Activated naive CD4-positive, alpha-beta T cell treated with anti-CD3 and anti-CD28 coated beads, Interleukin-2, amount 10 ng/mL, durations not matched to agents 7 days and 5 days (primary cell): ENCODE results near the gene UBQLN1.
"Not testable (repeated sequence)": the region's sequence is repeated elsewhere in the genome, so short reads cannot be mapped to it uniquely, and the experiment has no call there.

Experiments used
- CTCF ChIA-PET: fragments of 350-600 bp; sonication (Branson Sonifier 250); formaldehyde crosslinking; loops from one replicate; lab custom pipeline; 2021; ENCODE audit warnings: antibody characterized with exemption; lab: Charles Lee
- DNase-seq: peaks from one replicate; pipeline ENCODE4 v3.0.0-alpha.2; 2020
- H3K27ac Mint-ChIP-seq: one replicate; pipeline ENCODE4 v1.8.0; 2021; ENCODE audit warnings: mild to moderate bottlenecking, moderate library complexity, mixed read lengths
- H3K27me3 Mint-ChIP-seq: one replicate; pipeline ENCODE4 v1.8.0; 2021; ENCODE audit warnings: mild to moderate bottlenecking, mixed read lengths
- H3K36me3 Mint-ChIP-seq: one replicate; pipeline ENCODE4 v1.8.0; 2021; ENCODE audit warnings: mixed read lengths
- H3K4me1 Mint-ChIP-seq: one replicate; pipeline ENCODE4 v1.8.0; 2021; ENCODE audit warnings: mixed read lengths
- H3K4me3 Mint-ChIP-seq: one replicate; pipeline ENCODE4 v1.8.0; 2021; ENCODE audit warnings: mild to moderate bottlenecking, moderate library complexity, mixed read lengths
- H3K9me3 Mint-ChIP-seq: one replicate; pipeline ENCODE4 v1.8.0; 2021; ENCODE audit warnings: mixed read lengths

Gene UBQLN1

DNA sequence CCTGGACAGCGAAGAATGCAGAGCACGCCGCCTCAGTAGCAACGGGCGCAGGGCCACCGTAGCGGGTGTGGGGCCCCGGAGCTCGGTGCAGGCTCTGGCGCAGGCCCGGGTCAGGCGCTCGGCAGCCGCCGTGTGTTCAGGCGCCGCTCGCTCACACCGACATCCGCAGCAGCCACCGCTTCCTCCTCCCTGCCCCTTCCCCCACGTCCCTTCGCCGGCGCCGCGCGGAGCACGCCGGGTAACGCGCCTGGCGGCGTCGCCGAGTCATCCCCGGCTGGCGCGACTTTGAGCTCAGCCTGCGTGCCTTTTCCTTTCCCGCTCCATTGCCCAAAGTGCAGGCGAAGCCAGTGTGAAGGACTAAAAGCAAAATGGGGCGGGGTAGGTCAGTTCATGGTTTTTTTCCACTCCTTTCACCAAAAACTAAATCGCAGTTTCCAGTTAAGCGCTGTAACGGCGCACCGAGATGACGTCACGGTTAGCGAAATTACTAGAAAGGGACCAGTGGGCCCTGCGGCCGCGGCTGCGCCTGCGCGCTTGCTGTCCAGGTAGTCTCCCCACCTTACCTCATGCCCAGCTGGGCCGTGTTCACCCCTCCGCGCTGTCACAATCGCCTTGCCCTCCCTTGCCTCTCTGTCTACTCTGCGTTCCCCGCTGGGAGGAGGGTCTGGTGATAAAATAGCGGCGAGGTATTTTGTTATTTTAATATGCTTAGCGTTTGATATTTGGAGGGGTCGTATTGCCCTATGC lies at the start of gene UBQLN1:
Gene UBQLN1 (minus strand): TSS at position 191 of the 747 bp plus-strand sequence. CDS start 279 bp downstream, outside the sequence.
- Mint-ChIP-seq H3K36me3 (peaks cover 15% of the 10 kb centered on the region), H3K27ac (peak within 1 kb of the TSS; percentile 99), H3K27me3 (no peaks in the 10 kb centered on the region), H3K9me3 (no peaks in the 10 kb centered on the region), H3K4me3 (peak within 1 kb of the TSS; percentile 78), H3K4me1 (peaks cover 46% of the 10 kb centered on the region)
- DNase-seq, result peak; percentile 94
- CTCF ChIA-PET, result interaction anchor here (0.8 to 1.4 kb wide), 2 partner anchors 9 to 83 kb away, joined by 4 to 5 read pairs; no protein-coding TSS in a partner anchor

DNA sequence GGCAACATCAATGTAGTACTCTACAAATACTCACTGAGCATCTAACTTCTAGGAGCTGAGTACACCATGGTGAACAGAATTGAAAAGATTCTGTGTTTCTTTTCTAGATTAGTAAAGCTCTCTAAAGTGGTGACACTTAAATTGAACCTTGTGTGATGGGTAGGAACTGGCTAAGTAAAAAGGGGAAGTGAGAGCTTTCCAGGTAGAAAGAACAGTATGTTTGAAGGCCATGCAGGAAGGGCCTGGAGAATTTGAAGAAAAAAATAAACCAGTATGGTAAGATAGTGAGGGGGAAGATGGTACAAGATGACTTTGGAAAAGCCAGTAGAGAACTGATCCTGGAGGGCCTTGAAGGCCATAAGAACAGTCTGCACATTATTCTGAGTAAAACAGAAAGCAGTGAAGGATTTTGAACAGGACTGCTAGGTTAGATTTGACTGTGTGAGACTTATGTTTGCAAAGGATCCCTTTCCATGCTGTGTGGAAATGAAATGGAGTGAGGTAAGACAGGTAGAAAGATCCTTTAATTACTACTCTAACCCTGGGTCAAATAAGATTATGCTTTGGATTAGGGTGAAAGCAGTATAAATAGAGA lies 46.7 kb upstream of the UBQLN1 start:
- peaks cover 2% of the 10 kb centered on the region for H3K36me3 Mint-ChIP-seq
- CTCF ChIA-PET, result no interaction called here
- no peaks in the 10 kb centered on the region for H3K27me3 Mint-ChIP-seq
- no peaks in the 10 kb centered on the region for H3K4me1 Mint-ChIP-seq
- no peaks in the 10 kb centered on the region for H3K9me3 Mint-ChIP-seq
- no peak overlapping the region for H3K27ac Mint-ChIP-seq
- no peak for DNase-seq
- no peak overlapping the region for H3K4me3 Mint-ChIP-seq

- H3K4me1 Mint-ChIP-seq, result peaks cover 2% of the 10 kb centered on the region
- CTCF ChIA-PET, result no interaction called here
- no peak for DNase-seq
- no peaks in the 10 kb centered on the region for H3K27me3 Mint-ChIP-seq
- peaks cover 2% of the 10 kb centered on the region for H3K36me3 Mint-ChIP-seq
- H3K4me3 Mint-ChIP-seq, result no peak overlapping the region
- H3K27ac Mint-ChIP-seq, result no peak overlapping the region
- H3K9me3 Mint-ChIP-seq, result no peaks in the 10 kb centered on the region
Observed at GRCh38 chr9:83749706-83750105, 41.9 kb upstream of the UBQLN1 start.

DNA sequence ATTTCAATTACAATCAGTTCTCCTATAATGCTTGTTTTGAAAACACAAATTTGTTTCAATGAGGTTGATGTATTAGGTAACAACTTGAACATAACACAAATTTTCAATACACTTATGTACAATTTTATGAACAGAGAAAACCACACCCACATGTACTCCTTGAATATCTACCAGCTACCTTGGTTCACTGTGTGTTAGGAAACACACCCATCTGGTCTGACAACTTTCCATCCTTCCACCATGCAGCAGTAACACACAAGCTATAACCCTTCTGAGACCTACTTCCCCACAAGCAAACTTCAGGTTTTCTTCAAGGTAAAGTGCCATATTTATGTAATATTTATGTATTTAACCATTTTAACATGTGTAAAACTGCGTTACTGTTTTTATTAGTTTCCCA lies 36.4 kb upstream of the UBQLN1 start:
- DNase-seq, result no peak
- no peaks in the 10 kb centered on the region for H3K27me3 Mint-ChIP-seq
- peaks cover 2% of the 10 kb centered on the region for H3K4me1 Mint-ChIP-seq
- CTCF ChIA-PET, result no interaction called here
- H3K4me3 Mint-ChIP-seq, result no peak overlapping the region
- no peaks in the 10 kb centered on the region for H3K9me3 Mint-ChIP-seq
- H3K36me3 Mint-ChIP-seq, result peaks cover under 1% of the 10 kb centered on the region
- H3K27ac Mint-ChIP-seq, result no peak overlapping the region

DNA sequence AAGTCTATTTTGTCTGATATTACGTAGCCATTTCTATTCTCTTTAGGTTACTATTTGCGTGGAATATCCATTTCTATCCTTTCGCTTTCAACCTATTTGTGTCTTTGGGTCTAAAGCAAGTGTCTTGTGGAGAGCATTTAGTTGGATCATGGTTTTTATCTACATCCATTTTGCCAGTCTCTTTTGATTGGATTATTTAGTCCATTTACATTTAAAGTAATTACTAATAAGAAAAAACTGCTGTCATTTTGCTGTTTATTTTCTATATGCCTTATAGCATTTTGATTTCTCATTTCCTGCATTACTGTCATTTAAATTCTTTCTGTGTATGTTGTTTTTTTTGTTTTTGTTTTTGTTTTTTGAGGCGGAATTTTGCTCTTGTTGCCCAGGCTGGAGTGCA lies 26.0 kb upstream of the UBQLN1 start:
- Mint-ChIP-seq H3K4me3 (no peak overlapping the region), H3K27ac (no peak overlapping the region), H3K36me3 (no peaks in the 10 kb centered on the region), H3K27me3 (peaks cover 4% of the 10 kb centered on the region), H3K4me1 (no peaks in the 10 kb centered on the region), H3K9me3 (no peaks in the 10 kb centered on the region)
- CTCF ChIA-PET, result no interaction called here
- DNase-seq, result no peak

DNA sequence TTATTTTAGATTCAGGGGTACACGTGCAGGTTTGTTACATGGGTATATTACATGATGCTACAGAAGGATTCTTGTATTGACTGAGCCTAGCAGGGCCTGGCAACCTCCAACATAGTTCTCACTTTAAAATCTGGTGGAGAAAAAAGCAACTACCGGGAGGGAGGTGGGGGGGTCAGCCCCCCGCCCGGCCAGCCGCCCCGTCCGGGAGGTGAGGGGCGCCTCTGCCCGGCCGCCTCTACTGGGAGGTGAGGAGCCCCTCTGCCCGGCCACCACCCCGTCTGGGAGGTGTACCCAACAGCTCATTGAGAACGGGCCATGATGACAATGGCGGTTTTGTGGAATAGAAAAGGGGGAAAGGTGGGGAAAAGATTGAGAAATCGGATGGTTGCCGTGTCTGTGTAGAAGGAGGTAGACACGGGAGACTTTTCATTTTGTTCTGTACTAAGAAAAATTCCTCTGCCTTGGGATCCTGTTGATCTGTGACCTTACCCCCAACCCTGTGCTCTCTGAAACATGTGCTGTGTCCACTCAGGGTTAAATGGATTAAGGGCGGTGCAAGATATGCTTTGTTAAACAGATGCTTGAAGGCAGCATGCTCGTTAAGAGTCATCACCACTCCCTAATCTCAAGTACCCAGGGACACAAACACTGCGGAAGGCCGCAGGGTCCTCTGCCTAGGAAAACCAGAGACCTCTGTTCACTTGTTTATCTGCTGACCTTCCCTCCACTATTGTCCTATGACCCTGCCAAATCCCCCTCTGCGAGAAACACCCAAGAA lies 21.0 kb upstream of the UBQLN1 start:
- H3K36me3 Mint-ChIP-seq, CTCF ChIA-PET, H3K4me3 Mint-ChIP-seq, H3K27ac Mint-ChIP-seq, DNase-seq, H3K27me3 Mint-ChIP-seq, H3K4me1 Mint-ChIP-seq, H3K9me3 Mint-ChIP-seq: not testable (repeated sequence)

DNA sequence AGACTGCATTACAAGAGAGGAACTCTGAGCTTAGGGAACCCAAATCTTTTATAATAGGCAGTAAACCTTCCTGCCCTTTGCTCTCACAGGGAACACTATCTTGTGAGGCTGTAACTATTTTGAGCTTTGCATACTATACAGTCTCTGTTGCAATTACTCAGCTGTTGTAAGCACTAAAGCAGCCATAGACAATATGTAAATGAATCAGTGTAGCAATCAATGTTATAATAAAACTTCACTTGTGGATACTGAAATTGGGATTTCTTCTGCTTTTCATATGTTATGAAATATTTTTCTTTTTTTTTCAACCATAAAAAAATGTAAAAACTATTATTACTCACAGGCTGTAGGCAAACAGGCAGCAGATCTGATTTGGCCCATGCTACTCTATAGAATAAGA lies 16.7 kb upstream of the UBQLN1 start:
- no peak for DNase-seq
- CTCF ChIA-PET, result no interaction called here
- Mint-ChIP-seq H3K9me3 (peaks cover 1% of the 10 kb centered on the region), H3K27ac (no peak overlapping the region), H3K36me3 (no peaks in the 10 kb centered on the region), H3K4me3 (no peak overlapping the region), H3K4me1 (no peaks in the 10 kb centered on the region), H3K27me3 (peaks cover 4% of the 10 kb centered on the region)

- H3K4me3 Mint-ChIP-seq, result no peak overlapping the region
- no peaks in the 10 kb centered on the region for H3K4me1 Mint-ChIP-seq
- no peak for DNase-seq
- no peak overlapping the region for H3K27ac Mint-ChIP-seq
- CTCF ChIA-PET, result no interaction called here
- peaks cover 4% of the 10 kb centered on the region for H3K27me3 Mint-ChIP-seq
- no peaks in the 10 kb centered on the region for H3K36me3 Mint-ChIP-seq
- H3K9me3 Mint-ChIP-seq, result peaks cover 1% of the 10 kb centered on the region
Observed at GRCh38 chr9:83722726-83723495, 15.2 kb upstream of the UBQLN1 start.

DNA sequence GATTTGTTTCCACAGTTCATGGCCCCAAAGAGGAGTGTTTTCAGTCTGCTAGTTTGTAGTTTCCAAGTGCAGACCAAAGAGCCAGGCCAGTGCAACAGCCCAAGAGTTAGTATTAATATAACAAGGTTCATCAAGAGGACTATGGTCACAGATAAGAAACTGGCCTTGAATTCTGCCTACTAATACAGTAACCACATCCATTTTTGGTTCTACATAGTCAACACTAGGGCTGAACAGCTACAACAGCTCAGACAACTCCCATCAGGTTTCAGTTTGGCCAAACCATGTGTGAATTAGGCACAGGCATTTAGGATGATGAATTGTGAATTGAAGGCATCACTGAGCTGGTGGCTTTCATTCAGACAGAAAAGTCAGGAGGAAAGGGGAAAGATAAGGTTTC lies 13.8 kb upstream of the UBQLN1 start:
- Mint-ChIP-seq H3K9me3 (peaks cover 1% of the 10 kb centered on the region), H3K27ac (no peak overlapping the region), H3K4me3 (no peak overlapping the region), H3K4me1 (no peaks in the 10 kb centered on the region), H3K27me3 (peaks cover 4% of the 10 kb centered on the region), H3K36me3 (no peaks in the 10 kb centered on the region)
- no peak for DNase-seq
- CTCF ChIA-PET, result no interaction called here

DNA sequence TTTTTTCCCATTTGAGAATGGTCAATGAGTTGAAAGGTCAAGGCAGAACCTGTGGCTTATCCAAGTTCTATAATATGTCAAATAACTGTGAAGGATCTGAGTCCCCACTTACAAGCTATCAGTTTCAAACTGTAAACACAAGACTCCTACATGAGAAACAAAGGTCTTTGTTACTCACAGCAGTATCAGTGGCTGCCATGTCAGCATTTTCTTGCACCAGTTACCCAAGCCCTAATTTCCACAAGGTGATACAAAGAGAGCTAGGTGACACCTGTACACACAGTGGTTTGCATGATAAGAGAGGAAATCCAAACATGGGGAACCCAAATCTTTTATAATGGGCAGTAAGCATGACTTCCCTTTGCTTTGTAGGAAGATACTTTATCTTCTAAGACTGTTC lies 8.0 kb upstream of the UBQLN1 start:
- CTCF ChIA-PET, result interaction anchor here (0.8 to 1.0 kb wide), 2 partner anchors 12 to 95 kb away, joined by 3 read pairs; no protein-coding TSS in a partner anchor
- no peak for DNase-seq
- Mint-ChIP-seq H3K36me3 (no peaks in the 10 kb centered on the region), H3K4me1 (no peaks in the 10 kb centered on the region), H3K27me3 (no peaks in the 10 kb centered on the region), H3K27ac (no peak overlapping the region), H3K4me3 (no peak overlapping the region), H3K9me3 (no peaks in the 10 kb centered on the region)

DNA sequence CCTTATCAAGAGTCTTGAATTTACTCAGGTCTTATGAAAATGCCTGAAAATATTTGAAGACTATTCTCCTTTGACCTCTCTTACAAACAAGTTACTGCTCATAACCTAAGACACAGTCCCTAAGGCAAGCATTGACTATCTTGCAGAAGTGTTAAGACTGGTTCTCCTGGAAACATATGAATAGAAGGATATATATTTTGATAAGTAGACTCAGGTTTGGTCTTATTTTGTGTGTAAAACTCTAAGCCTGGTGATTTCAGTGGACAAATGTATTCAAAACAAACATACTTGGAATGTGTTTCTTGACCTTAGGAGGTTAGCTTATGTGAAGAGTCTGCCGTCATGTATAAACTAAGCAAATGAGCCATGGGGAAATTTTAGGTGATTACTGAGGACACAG lies 7.5 kb upstream of the UBQLN1 start:
- H3K27me3 Mint-ChIP-seq, result no peaks in the 10 kb centered on the region
- H3K4me1 Mint-ChIP-seq, result peaks cover 1% of the 10 kb centered on the region
- CTCF ChIA-PET, result interaction anchor here (0.8 to 1.0 kb wide), 2 partner anchors 12 to 95 kb away, joined by 3 read pairs; no protein-coding TSS in a partner anchor
- H3K9me3 Mint-ChIP-seq, result no peaks in the 10 kb centered on the region
- no peak for DNase-seq
- H3K4me3 Mint-ChIP-seq, result no peak overlapping the region
- no peak overlapping the region for H3K27ac Mint-ChIP-seq
- H3K36me3 Mint-ChIP-seq, result no peaks in the 10 kb centered on the region

GRCh38 chr9:83714329-83714728 lies 6.6 kb upstream of the UBQLN1 start:
- no peaks in the 10 kb centered on the region for H3K27me3 Mint-ChIP-seq
- CTCF ChIA-PET, result no interaction called here
- H3K27ac Mint-ChIP-seq, result no peak overlapping the region
- H3K4me3 Mint-ChIP-seq, result no peak overlapping the region
- peaks cover 5% of the 10 kb centered on the region for H3K4me1 Mint-ChIP-seq
- H3K9me3 Mint-ChIP-seq, result no peaks in the 10 kb centered on the region
- no peak for DNase-seq
- H3K36me3 Mint-ChIP-seq, result no peaks in the 10 kb centered on the region

DNA sequence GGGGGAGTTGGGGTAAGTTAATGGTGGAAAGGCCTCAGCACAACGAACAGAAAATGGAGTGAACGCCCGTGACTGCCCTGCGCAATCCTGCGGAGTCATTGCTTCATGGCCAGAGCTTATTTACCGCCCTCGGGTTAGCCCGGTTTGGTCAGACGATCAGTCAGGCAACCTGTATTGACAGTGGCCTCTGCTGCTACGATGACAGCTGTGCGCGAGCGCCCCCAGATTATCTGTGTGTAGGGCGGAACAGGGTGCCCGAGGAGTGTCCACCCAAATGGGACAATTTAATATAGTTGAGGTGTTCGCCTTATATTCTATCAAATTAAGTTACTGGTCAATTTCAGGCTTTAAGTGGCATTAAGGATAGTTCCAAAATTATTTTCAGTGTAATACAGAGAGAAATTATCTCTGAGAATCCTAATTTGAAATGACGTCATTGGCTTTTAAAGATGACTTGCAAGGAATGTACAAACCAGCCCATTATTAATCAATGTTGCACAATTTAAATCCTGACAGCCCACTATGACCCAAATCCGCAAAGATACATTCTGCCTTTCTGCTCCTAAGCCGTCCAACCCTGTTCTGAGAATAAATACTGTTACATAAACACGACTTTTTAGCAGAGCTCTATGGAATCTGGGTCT lies 879 bp upstream of the UBQLN1 start:
- H3K4me3 Mint-ChIP-seq, result peak overlapping the region; percentile 78
- peak; percentile 64 for DNase-seq
- H3K27me3 Mint-ChIP-seq, result no peaks in the 10 kb centered on the region
- CTCF ChIA-PET, result interaction anchor here (0.8 to 2.0 kb wide), 4 partner anchors 10 to 375 kb away, joined by 3 to 7 read pairs (median 4); no protein-coding TSS in a partner anchor
- H3K36me3 Mint-ChIP-seq, result peaks cover 15% of the 10 kb centered on the region
- no peaks in the 10 kb centered on the region for H3K9me3 Mint-ChIP-seq
- H3K4me1 Mint-ChIP-seq, result peaks cover 43% of the 10 kb centered on the region
- H3K27ac Mint-ChIP-seq, result peak overlapping the region; percentile 99
